Loucy (cell line): Measurements from ENCODE around the gene USP2.

Experiments
- H2AFZ ChIP-seq: fragments of 200-600 bp; sonication (generic); 2 replicates; pipeline ENCODE4 v1.6.0; 2016; ENCODE audit warnings: antibody characterized with exemption, mild to moderate bottlenecking, low read length, moderate library complexity
- H3F3A ChIP-seq: fragments of 200-600 bp; 2 replicates; pipeline ENCODE4 v1.6.0; 2016; ENCODE audit warnings: antibody characterized with exemption, low read depth, mild to moderate bottlenecking
- H3K27me3 ChIP-seq: fragments of 200-600 bp; sonication (generic); 2 replicates; pipeline ENCODE4 v1.6.1; 2014; ENCODE audit warnings: low read length, mild to moderate bottlenecking; ENCODE audit not compliant: insufficient read depth, poor library complexity, severe bottlenecking
- H3K36me3 ChIP-seq: fragments of 200-600 bp; sonication (generic); 2 replicates; pipeline ENCODE4 v1.6.1; 2016; ENCODE audit warnings: low read length; ENCODE audit not compliant: insufficient read depth
- H3K4me1 ChIP-seq: fragments of 200-600 bp; sonication (generic); 2 replicates; pipeline ENCODE4 v1.5.1; 2014; ENCODE audit warnings: low read length, mild to moderate bottlenecking; ENCODE audit not compliant: insufficient read depth, poor library complexity, severe bottlenecking
- H3K4me2 ChIP-seq: fragments of 200-600 bp; sonication (generic); 2 replicates; pipeline ENCODE4 v1.6.0; 2014; ENCODE audit warnings: antibody characterized with exemption, low read length, low read depth, mild to moderate bottlenecking; ENCODE audit not compliant: poor library complexity, severe bottlenecking
- H3K4me3 ChIP-seq: fragments of 200-600 bp; sonication (generic); 2 replicates; pipeline ENCODE4 v1.5.1; 2014; ENCODE audit warnings: low read length, mild to moderate bottlenecking, mixed read lengths; ENCODE audit not compliant: poor library complexity, severe bottlenecking
- H3K79me2 ChIP-seq: fragments of 200-600 bp; sonication (generic); 2 replicates; pipeline ENCODE4 v1.6.1; 2014; ENCODE audit warnings: low read length; ENCODE audit not compliant: insufficient read depth
- H3K9ac ChIP-seq: fragments of 200-600 bp; sonication (generic); 2 replicates; pipeline ENCODE4 v1.6.0; 2014; ENCODE audit warnings: mild to moderate bottlenecking, low read depth, low read length, moderate library complexity; ENCODE audit not compliant: poor library complexity, severe bottlenecking
- H3K9me2 ChIP-seq: fragments of 200-600 bp; sonication (generic); replicated peaks from 2 replicates; pipeline ENCODE4 v1.6.1; 2016; ENCODE audit warnings: low read depth, low read length, mixed read lengths
- H3K9me3 ChIP-seq: fragments of 200-600 bp; sonication (generic); 2 replicates; pipeline ENCODE4 v1.6.1; 2014; ENCODE audit warnings: mild to moderate bottlenecking, antibody characterized with exemption, low read length, low read depth; ENCODE audit not compliant: insufficient read depth
- H4K20me1 ChIP-seq: fragments of 200-600 bp; sonication (generic); 2 replicates; pipeline ENCODE4 v1.6.0; 2014; ENCODE audit warnings: antibody characterized with exemption, low read length, mild to moderate bottlenecking; ENCODE audit not compliant: insufficient read depth, poor library complexity, severe bottlenecking
- EZH2phosphoT487 ChIP-seq: fragments of 200-600 bp; IDR thresholded peaks from 2 replicates; pipeline ENCODE4 v1.6.1; 2018; ENCODE audit warnings: antibody characterized with exemption, mild to moderate bottlenecking, moderate library complexity, borderline replicate concordance
- TF ChIP-seq, protein P1 (sequence below): fragments of 200-600 bp; sonication (generic); conservative IDR thresholded peaks from 2 replicates; pipeline ENCODE4 v1.5.1; 2014; ENCODE audit warnings: mild to moderate bottlenecking, antibody characterized with exemption, low read length

Gene USP2

DNA sequence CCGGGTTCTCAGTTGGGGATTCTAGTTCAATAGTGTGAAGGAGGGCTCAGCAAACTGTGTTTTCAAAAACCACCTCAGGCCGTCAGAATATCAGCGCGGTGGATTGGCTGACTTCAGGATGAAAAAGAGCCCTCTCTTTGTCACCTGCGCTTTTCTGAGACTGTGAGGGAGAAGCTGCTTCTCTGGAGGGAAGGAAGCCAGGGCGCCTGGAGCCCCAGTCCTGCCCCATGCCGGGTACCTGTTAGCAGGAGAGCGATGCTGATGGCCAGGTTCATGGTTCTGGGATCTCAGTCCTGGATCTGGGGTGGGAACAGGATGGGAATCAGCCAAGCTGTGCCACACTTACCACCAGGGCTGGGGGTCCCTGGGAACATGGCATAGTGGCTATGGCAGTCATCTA, 39.1 kb upstream of the USP2 start:
- Histone ChIP-seq H2AFZ (no peak overlapping the region), H3F3A (no peaks in the 10 kb centered on the region), H3K4me2 (no peak overlapping the region), H3K9ac (no peak overlapping the region), H4K20me1 (no peaks in the 10 kb centered on the region), H3K9me3 (no peaks in the 10 kb centered on the region), H3K9me2 (no peaks in the 10 kb centered on the region), H3K27me3 (no peaks in the 10 kb centered on the region), H3K4me3 (no peak overlapping the region), H3K4me1 (no peaks in the 10 kb centered on the region), H3K79me2 (no peaks in the 10 kb centered on the region), H3K36me3 (no peaks in the 10 kb centered on the region)
- no peak for TF ChIP-seq EZH2phosphoT487
- TF ChIP-seq, protein P1, sequence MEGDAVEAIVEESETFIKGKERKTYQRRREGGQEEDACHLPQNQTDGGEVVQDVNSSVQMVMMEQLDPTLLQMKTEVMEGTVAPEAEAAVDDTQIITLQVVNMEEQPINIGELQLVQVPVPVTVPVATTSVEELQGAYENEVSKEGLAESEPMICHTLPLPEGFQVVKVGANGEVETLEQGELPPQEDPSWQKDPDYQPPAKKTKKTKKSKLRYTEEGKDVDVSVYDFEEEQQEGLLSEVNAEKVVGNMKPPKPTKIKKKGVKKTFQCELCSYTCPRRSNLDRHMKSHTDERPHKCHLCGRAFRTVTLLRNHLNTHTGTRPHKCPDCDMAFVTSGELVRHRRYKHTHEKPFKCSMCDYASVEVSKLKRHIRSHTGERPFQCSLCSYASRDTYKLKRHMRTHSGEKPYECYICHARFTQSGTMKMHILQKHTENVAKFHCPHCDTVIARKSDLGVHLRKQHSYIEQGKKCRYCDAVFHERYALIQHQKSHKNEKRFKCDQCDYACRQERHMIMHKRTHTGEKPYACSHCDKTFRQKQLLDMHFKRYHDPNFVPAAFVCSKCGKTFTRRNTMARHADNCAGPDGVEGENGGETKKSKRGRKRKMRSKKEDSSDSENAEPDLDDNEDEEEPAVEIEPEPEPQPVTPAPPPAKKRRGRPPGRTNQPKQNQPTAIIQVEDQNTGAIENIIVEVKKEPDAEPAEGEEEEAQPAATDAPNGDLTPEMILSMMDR = no peak

- Histone ChIP-seq H3K36me3 (no peaks in the 10 kb centered on the region), H2AFZ (no peak overlapping the region), H3K4me1 (no peaks in the 10 kb centered on the region), H3K9ac (no peak overlapping the region), H3K27me3 (no peaks in the 10 kb centered on the region), H3F3A (no peaks in the 10 kb centered on the region), H4K20me1 (no peaks in the 10 kb centered on the region), H3K9me3 (no peaks in the 10 kb centered on the region), H3K4me2 (no peak overlapping the region), H3K9me2 (no peaks in the 10 kb centered on the region), H3K79me2 (no peaks in the 10 kb centered on the region), H3K4me3 (no peak overlapping the region)
- TF ChIP-seq EZH2phosphoT487 = no peak
- TF ChIP-seq, protein P1 = no peak
These were observed 38.5 kb upstream of the USP2 start for GRCh38 chr11:119419834-119420492.

GRCh38 chr11:119419246-119419645, 37.8 kb upstream of the USP2 start:
- no peaks in the 10 kb centered on the region for H4K20me1 ChIP-seq
- no peaks in the 10 kb centered on the region for H3K9me3 ChIP-seq
- no peaks in the 10 kb centered on the region for H3K79me2 ChIP-seq
- H3F3A ChIP-seq = no peaks in the 10 kb centered on the region
- no peaks in the 10 kb centered on the region for H3K36me3 ChIP-seq
- no peak overlapping the region for H3K4me3 ChIP-seq
- no peak overlapping the region for H3K9ac ChIP-seq
- H2AFZ ChIP-seq = no peak overlapping the region
- H3K4me1 ChIP-seq = no peaks in the 10 kb centered on the region
- no peak overlapping the region for H3K4me2 ChIP-seq
- TF ChIP-seq, protein P1 = no peak
- TF ChIP-seq EZH2phosphoT487 = no peak
- H3K9me2 ChIP-seq = no peaks in the 10 kb centered on the region
- no peaks in the 10 kb centered on the region for H3K27me3 ChIP-seq
